GM19035 (cell line): ENCODE data around the gene TDRD12.
"Not testable (repeated sequence)": the region's sequence is repeated elsewhere in the genome, so short reads cannot be mapped to it uniquely, and the experiment has no call there.

Experiments
- ATAC-seq: cut with Tn5 transposase; IDR thresholded peaks from one replicate; pipeline ENCODE4 v1.9.1; 2021; ENCODE audit not compliant: unreplicated experiment

Gene TDRD12

GRCh38 chr19:32746631-32747196 is 27.1 kb downstream of the TDRD12 start:
- ATAC-seq = not testable (repeated sequence)

- ATAC-seq = no peak
Observed at GRCh38 chr19:32748497-32748896, 28.9 kb downstream of the TDRD12 start.

GRCh38 chr19:32748948-32749347 is 29.4 kb downstream of the TDRD12 start:
- ATAC-seq = no peak

- ATAC-seq = no peak
Observed at GRCh38 chr19:32749361-32749760, 29.8 kb downstream of the TDRD12 start.

- no peak for ATAC-seq
Observed at GRCh38 chr19:32750441-32751055, 31.0 kb downstream of the TDRD12 start.

GRCh38 chr19:32751066-32751465 is 31.5 kb downstream of the TDRD12 start:
- ATAC-seq = no peak

- ATAC-seq = no peak
Observed at GRCh38 chr19:32757189-32757588, 37.6 kb downstream of the TDRD12 start.

- ATAC-seq = not testable (repeated sequence)
Observed at GRCh38 chr19:32765365-32765764, 45.8 kb downstream of the TDRD12 start.

- no peak for ATAC-seq
Observed at GRCh38 chr19:32767951-32768679, 48.5 kb downstream of the TDRD12 start.

GRCh38 chr19:32771596-32771995 is 52.0 kb downstream of the TDRD12 start:
- no peak for ATAC-seq

- ATAC-seq = no peak
Observed at GRCh38 chr19:32773126-32773525, 53.6 kb downstream of the TDRD12 start.

GRCh38 chr19:32779082-32779481 is 59.5 kb downstream of the TDRD12 start:
- no peak for ATAC-seq

GRCh38 chr19:32781280-32781679 is 61.7 kb downstream of the TDRD12 start:
- ATAC-seq = no peak

- ATAC-seq = not testable (repeated sequence)
Observed at GRCh38 chr19:32782089-32782488, 62.5 kb downstream of the TDRD12 start.

GRCh38 chr19:32787161-32787813 is 67.7 kb downstream of the TDRD12 start:
- ATAC-seq = not testable (repeated sequence)

GRCh38 chr19:32787895-32788294 is 68.3 kb downstream of the TDRD12 start:
- not testable (repeated sequence) for ATAC-seq

GRCh38 chr19:32789429-32789828 is 69.9 kb downstream of the TDRD12 start:
- no peak for ATAC-seq

GRCh38 chr19:32798201-32798600 is 78.6 kb downstream of the TDRD12 start:
- ATAC-seq = no peak

- no peak for ATAC-seq
Observed at GRCh38 chr19:32800191-32800590, 80.6 kb downstream of the TDRD12 start.

GRCh38 chr19:32800754-32801153 is 81.2 kb downstream of the TDRD12 start:
- ATAC-seq = no peak

- ATAC-seq = no peak
Observed at GRCh38 chr19:32802840-32803239, 83.3 kb downstream of the TDRD12 start.

GRCh38 chr19:32808236-32808635 is 88.7 kb downstream of the TDRD12 start:
- no peak for ATAC-seq
